ENCODE data around the gene IGFN1.
A peak's percentile ranks its signal among the peaks of the same experiment; 100 is the strongest.
"Not testable (repeated sequence)": the region's sequence is repeated elsewhere in the genome, so short reads cannot be mapped to it uniquely, and the experiment has no call there.

Gene IGFN1

DNA sequence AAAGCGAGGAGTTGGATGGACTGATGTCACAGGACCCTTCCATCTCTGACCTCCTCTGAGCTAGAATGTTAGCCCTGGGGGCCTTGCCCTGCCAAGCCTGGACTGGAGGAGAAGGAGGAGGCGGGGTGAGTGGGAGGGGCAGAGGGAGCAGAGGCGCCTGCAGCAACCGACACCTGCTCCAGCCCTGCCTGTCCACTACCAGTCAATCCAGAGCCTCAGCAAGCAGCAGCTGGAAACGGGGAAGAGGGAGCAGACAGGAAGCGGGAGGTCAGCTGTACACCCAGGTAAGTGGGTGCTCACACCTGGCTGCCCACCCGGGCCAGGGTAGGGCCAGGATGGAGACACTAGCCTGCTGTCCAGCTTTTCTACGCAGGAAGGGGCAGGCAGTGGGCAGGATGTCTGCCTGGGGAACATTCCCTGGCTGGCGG lies at the start of gene IGFN1:
IGFN1 (plus strand) TSS at position 201 of the 428 bp plus-strand sequence. CDS start 2,470 bp downstream, outside the sequence.
- no peak for DNase-seq

DNA sequence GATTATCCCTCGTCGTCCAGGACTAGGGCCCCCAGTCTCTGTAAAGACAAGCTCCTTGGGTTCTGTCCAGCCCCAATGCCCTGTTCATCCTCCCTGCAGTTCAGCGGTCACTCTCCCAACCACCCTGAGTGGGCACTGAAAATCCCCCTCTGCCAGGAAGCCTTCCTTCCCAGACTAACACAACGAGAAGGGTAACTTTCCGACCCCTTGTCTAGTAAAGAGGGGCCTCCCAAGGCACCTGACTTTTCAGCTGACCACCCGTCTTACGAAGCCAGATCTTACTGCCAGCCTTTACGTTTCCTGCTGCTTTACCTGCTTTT lies 49.7 kb upstream of the IGFN1 start:
- DNase-seq: no peak

DNA sequence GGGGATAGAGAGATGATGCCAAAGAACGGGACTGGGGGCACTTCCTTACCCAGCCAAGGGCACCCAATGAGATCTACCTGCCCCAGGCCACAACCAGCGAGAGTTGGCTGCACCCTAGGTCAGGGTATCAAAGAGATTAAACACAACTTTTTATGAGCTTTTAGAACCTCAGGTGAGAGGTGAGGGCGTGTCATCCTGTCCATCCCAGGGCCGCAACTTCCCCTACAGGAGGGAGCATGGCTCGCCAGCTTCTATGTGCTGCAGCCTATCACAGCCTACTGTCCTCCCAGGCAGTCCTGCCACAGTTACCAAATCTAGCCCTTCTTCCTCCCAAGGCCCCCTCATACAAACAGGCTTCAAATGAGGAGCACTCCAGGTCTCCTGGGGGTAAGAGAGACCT lies 49.2 kb upstream of the IGFN1 start:
- no peak for DNase-seq

DNA sequence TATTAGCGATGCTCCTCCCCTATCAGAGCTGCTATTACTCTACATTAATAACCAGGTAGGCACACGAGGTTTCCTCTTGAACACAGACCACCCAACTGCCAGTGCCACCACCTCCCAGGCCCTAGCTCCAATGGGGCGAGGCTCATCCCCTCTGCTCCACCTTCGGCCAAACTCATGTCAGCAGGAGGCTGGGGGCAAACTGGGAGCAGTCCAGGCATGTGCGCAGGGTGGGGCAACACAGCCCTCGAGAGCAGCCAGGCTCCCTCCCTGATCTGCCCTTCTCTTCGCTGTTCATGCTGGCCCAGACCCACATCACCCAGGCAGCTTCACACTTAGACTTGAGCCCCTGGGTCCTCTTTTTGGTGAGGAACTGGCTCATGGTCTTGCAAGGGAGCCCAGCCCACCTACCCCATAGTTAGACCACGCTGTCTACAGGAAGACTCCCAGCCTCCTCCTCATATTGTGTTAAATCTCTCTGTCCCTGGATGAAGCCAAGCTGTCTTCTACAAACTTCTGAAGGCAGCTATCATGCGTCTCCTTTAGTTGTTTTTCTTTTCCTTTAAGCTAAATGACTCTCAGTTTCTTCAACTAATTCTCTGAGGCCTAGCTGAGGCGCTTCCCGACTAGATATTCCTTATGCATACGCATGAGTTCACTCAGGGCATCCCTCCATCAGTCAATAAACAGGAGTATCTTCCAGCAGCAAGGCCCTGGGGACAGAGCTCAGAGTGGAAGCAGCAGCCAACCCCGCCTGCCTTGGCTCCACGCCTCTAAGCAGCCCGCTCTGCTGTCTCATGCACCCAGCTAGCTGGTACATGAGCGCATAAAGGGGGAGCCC lies 48.4 kb upstream of the IGFN1 start:
- DNase-seq: no peak

DNA sequence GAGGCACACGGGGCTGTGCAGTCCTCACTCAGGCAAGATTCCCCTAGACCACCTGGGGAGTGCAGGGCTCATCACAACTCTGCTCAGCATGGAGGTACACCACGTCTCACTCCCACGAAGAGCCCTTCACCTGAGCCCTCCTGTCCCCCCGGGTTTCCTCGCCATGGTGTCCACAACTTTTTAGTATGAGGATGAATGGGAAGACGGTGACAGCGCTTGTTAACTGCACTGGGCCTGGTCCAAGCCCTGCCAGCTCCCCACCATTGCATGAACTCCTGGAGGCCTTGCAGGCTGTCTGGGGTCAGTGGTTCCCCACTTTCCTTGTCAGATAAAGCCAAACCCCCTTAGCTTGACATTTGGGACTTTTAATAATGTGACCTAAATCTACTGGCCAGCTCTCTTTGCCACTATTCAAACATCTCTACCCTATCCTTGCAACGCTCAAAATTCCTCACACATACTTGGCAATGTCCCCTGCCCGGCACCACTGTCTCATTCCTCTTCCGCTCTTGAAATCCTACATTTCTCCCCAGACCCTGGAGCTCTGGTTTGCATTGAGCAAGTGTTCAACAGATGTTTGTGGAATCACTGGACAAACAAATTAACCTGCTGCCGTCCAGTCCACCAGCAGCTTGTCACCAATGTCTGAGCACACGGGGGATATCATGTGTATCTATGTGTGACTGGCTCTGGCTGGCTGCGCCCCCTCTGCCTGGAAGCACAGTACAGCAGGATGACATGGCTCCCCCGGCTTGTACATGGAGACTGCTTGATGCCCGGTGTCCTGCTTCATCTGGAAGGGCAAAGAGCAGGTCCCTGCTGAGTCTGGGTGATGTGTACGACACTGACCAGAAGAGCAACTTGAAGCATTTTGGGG lies 47.5 kb upstream of the IGFN1 start:
- DNase-seq: no peak

DNA sequence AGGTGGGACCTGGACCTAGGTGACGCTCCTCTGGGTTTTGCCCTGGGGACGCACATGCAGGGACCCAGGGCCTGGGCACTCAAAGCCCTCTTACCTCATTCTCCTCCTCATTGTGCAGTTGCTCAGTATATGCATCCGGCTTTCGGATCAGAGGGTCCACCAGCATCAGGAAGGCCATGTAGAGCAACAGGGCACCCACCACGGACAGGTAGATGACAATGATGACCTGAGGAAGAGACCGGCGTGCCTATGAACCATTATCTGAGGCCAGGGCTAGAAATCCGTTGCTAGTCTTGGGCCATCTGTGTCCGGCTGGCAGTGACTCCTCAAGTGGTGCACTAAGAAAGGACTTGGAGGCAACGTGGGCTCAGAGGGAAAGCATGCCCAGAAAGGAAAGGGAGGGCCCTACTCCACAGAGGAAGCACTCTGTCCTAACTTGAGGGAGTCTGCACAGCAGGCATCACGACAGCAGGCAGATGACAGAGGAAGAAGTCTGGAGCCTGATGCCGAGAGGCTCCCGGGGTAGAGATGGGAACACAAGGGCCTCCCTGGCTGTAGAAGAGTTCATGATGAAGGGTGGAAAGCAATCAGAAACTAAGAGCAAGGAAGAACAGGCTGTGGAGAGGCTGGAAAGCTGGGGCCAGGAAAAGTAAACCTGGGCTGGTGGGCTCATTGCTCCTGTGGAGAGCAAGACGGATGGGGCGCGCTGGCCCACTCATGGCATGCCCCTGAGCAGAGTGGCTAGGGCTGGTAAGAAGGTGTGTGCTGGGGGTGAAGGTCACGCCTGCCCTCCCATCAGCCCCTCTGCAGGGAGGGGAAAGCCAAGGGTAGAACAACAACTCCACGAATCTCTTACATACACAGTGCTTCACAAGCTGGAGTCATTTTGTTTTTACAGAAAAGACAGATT lies 46.6 kb upstream of the IGFN1 start:
- no peak for DNase-seq

DNA sequence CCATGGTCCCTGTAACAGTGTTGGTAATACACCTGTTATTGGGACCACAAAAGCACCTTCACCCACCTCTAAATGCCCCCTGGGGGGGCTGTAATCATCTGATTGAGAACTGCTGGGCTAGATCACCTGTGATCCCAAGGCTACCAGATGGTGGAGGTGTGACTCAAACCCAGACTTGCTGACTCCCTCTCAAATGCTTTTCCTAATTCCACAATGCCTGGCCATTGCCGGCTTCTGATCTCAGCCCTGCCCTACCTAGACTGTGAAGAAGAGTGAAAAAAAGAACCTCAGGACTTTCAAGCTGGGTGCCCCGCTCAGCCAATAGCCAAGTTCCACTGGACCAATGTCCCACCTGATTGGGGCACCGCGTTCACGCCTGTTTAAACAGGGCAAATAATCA lies 45.9 kb upstream of the IGFN1 start:
- no peak for DNase-seq

DNA sequence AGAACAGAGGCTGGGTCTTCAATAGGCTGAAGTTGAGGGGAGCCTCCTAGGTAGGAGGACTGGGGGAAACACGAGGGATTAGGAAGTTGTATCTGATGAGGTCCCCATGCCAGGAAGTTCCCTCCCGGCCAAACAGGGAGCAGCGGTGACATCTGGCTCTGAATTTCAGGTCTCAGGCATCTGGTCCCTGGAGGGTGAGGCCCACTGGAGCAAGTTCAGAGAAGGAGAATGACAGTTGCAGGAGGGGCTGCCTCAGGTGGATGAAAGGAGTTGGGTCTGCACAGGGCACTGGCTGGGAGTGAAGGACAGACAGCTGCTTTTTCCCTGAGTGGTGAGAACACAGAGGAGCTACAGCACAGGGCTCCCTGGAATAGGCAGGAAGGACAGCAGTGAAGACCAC lies 45.5 kb upstream of the IGFN1 start:
- DNase-seq: no peak

DNA sequence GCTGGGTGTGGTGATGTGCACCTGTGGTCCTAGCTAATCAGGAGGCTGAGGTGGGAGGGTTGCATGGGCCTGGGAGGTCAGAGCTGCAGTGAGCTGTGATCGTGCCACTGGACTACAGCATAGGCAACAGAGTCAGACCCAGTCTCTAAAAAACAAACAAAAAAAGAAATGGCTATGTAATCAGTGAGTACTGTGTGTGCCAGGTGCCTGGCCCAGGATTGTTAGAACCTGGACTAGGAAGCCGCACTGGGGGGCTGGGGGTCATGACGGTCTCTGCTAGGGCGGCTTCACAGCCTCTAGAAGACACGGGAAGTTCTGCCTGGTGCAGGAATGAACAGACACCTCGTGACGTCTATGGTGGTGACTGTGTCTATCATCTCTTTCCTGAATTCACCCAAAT lies 44.8 kb upstream of the IGFN1 start:
- DNase-seq: no peak

DNA sequence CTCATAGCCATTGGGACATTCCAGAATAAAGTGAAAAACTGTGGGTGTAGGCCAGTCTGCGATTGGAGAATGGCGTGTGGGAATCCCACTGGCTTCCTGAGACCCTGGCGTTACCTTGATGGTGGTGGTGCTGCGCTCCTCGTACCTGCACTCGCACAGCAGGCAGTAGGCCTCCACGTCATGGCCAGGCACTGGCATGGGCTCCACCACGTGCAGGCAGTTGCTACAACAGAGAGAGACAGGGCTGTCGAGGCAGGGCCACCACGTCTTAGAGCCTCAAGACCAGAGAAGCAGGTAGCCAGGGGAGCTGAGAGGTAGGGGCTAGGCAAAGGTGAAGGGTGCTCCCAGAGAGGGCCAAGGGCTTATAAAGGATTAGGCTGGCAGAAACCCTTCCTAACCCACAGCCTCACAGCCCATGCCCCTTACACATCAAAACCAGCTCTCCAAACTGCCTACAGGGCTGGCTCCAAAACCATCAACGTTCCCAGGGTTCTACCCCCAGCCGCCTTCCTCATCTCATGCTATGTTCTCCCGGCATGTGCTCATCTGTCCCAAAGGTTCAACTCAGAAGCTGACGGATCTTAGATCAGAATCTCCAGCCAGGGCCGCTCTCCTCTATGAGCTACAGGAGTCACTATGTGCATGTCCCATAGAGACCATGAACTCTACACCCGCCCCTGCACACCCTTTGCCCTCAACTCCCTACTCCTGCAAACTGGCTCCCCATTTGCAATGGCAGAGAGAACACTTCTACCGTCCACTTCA lies 43.8 kb upstream of the IGFN1 start:
- DNase-seq: no peak

DNA sequence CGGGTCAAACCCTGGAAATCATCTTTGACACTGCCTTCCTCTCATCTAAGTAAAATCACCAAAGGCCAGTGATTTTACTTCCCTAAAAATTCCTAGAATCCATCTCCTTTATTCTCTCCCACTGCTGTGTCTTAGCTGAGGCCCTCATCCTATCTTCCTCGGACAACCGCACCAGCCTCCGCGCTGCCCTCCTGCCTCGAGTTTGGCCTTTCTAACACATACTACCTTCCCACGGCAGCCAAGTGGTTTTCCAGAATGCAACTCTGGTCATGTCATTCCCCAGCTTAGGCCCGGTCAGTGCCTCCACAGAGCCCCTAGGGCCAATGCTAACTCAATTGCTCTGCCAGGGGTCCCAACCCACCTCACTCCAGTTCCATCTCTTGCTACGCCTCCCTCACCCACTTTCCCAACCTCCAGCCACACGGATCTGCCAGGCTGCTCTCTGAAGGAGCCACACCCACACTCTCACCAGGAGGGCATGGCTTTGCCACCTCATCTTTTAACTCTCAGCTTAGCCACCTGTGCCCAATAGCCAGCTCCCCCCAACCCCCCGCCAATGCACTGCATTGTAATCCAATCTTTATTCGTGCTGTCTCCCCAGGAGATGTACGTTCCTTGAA lies 43.1 kb upstream of the IGFN1 start:
- no peak for DNase-seq

DNA sequence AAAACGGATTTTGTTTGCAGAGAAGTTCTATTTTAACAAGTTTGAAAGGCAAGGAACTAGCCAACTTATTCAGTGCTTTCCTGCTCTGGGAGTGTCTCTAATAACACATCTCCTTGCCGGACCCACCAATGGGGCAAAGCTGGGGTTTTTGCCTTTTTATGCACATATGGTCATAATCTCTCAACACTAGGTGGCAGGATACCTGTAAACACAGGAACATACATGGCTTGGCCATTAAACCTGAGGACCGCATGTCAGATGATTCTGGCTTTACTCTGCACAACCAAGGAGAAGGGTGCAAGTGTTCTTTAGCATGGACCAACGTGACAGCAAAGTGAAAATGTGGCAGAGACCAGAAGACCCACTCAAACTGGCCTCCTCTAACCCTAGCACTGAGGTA lies 41.2 kb upstream of the IGFN1 start:
- no peak for DNase-seq

DNA sequence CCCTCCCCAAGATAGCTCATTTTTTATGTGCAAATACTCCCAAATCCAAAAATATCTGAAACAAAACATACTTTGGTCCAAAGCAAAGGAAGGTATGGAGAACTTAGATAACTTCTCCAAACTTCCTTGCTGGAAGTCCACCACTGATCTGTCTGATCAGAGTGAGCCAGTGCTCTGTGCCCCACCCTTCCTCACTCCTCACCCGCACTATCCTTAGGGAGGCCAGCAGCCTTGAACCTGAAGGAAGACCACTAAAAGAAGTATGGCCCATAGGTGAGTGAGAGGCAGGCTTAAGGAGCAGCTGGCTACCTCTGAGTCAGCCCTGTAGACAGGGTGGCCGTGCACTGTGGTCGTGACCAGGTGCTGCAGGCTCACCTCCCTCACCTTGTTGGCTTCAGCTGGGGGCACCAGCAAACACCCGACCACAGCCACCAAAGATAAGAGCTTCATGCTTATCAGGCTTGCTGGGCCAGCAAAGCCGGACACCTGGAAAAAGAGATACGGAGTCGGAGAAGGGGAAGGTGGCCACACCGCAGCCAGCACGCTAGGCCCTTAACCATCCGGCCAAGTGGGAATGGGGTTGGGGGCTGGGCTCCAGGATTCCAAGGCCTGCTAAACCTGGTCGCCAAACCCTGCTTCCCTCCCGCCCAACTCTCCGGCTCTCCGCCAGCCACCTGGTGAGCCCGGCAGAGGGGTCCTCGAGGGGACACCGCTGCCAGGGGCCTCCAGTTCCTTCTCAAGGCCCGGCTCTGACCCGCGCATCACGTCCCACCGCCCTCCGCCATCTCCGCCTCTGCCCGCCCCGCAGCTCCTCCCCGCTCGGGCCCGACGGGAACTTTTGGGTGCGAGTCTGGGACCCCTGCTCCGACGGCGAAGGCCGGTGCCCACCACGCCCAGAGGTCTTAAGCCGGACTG lies 36.9 kb upstream of the IGFN1 start:
- DNase-seq: no peak

DNA sequence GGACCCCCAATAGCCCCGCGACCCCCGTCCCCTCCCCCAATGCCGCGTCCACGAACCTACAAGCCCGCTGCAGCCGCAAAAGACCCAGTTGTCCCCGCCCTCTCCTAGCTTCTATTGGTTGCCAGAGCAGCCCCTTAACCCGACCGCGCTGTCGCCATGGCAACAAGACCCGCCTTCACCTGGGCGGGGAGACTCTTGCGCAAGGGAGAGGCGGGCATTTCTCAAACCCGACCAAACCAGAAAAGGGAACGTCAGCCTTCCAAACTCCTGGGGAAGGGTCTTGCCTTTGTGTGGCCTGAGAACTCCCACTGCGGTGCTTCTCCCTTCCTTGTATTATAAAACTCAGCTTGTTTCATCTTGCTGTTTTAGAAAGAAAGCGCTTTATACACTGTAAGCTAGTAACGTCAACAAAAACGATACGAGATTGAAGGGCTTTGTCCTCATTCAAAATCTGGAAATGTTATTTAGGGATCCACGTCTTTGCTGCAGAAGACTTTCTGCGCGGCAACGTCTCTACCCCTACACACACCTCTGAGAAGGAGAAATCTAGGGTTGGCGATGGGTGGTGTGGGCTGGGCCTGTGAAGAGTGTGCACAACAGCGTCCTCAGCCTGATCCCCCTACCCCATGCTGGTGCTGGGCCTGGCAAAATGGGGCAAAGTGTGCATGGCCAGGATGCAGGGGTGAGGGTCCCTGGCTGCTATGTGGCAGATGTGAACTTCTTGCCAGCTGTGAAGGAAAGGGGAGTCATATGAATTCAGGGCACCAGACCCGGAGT lies 36.0 kb upstream of the IGFN1 start, which contains the start of gene TMEM9:
TMEM9 (minus strand) TSS at position 86 of the 777 bp plus-strand sequence. CDS start 551 bp downstream, outside the sequence.
- DNase-seq: peak; percentile 99

DNA sequence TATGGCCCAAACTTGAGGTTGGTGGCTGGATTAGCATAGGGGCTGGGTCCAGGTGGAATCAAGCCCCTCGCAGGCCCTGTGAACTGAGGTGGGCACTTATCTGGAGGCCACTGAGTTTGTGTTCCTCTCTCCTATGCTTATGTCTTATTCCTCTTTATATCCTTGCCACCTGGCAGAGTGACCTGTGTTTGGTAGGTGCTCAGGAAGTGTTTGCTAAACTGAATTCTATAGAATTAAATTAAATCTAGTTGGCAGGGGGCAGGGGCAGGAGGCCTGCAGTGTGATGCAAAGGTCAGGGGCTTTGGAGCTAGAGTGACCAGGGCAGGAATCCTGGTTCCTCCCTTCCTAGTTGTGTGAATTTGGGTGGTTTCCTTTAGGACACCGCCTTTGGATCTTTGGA lies 35.3 kb upstream of the IGFN1 start:
- no peak for DNase-seq

DNA sequence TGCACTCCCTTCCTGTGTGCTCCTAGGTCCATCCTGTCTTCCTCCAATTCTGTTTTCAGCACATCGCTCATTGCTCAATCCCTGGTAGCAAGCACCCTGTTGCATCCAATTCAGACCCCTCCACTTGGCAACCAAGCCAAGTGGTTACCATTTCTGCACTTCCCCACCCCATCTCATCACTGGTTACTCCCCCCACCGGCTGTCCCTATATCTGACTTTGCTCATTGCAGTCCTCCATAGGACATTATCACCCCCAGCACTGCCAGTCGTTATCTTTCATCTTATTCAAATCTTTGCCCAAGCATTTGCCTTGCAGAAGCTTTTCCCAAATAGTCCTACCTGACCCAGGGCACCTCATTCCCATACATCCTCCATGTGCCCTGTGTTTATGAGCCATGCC lies 34.3 kb upstream of the IGFN1 start:
- DNase-seq: no peak

DNA sequence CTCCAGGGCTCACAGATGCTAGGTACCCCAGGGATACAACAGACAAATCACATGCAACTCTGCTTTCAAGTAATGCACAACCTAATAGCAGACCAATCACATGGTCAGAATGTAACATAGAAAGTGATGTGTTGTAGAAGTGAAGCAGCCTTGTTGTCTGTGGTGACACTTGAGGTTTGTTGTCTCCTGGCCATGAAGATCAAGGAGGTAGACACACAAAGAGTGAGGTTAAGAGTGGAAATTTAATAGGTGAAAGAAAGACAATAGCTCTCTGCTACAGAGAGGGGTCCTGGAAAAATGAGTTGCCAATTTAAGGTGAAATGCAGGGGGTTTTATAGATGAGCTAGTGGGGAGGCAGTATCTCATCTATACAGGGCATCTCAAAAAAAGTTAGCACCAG lies 33.8 kb upstream of the IGFN1 start:
- DNase-seq: no peak

DNA sequence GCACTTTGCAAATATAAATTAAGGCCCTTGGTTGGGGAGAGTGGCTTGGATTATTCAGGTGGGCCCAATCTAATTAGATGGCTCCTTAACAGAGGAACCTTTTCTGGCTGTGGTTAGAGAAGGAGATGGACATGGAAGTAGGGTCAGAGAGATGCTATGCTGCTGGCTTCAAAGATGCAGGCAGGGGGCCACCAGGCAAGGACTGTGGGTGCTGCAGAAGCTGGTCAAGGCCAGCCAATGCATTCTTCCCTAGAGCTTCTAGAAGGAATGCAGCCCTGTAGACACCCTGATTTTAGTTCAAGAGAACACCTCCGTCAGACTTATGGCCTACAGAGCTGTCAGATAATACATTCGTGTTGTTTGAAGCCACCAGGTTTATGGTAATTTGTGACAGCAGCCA lies 32.7 kb upstream of the IGFN1 start:
- no peak for DNase-seq

DNA sequence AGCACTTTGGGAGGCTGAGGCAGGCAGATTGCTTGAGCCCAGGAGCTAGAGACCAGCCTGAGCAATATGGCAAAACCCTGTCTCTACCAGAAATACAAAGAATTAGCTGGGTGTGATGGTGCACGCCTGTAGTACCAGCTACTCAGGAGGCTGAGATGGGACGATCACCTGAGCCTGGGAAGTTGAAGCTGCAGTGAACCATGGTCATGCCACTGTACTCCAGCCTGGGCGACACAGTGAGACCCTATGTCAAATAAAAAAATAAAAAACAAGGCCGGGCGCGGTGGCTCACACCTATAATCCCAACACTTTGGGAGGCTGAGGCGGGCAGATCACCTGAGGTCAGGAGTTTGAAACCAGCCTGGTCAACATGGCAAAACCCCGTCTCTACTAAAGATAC lies 27.6 kb upstream of the IGFN1 start:
- DNase-seq: not testable (repeated sequence)

DNA sequence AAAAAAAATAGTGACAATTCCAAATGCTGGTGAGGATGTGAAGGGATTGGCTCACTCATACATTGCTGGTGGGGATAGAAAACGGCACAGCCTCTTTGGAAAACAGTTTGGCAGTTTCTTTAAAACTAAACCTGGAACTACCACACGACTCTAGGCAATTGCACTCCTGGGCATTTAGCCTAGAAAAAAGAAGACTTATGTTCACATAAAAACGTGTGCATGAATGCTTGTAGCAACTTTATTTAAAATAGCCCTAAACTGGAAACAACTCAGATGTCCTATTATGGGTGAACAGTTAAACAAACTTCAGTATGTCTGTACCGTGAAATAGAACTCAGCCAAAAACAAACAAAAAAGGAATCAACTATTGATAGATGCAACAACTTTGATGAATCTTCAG lies 26.9 kb upstream of the IGFN1 start:
- DNase-seq: no peak

All from stimulated activated CD4-positive, alpha-beta T cell treated with anti-CD3 and anti-CD28 coated beads, Interleukin-4, amount 100 ng/mL, for 24 hours (primary cell).